NCI-H2196 (cell line): Measurements from ENCODE around the gene PKNOX2.

Experiments used
- DNase-seq: peaks from one replicate; lab custom pipeline; 2025; ENCODE audit not compliant: unreplicated experiment; lab: John Stamatoyannopoulos, UW

PKNOX2 gene

GRCh38 chr11:125281831-125282595 is 117.5 kb downstream of the PKNOX2 start:
- DNase-seq = no peak

DNA sequence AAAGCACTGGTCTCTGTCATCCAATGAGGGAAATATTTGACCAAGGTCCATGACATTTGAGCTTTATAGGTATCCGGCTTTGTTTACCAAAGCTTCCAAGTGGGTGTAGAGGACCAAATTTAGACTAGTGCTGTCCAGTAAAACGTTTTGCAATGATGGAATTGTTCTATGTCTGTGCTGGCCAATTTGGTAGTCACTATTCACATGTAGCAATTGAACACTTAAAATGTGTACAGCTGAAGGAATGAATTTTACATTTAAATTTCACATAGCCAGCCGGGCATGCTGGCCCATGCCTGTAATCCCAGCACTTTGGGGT is 118.0 kb downstream of the PKNOX2 start:
- DNase-seq = no peak

GRCh38 chr11:125284245-125284850 is 119.8 kb downstream of the PKNOX2 start:
- DNase-seq = no peak

- no peak for DNase-seq
These were observed 121.3 kb downstream of the PKNOX2 start for GRCh38 chr11:125285844-125286243.

DNA sequence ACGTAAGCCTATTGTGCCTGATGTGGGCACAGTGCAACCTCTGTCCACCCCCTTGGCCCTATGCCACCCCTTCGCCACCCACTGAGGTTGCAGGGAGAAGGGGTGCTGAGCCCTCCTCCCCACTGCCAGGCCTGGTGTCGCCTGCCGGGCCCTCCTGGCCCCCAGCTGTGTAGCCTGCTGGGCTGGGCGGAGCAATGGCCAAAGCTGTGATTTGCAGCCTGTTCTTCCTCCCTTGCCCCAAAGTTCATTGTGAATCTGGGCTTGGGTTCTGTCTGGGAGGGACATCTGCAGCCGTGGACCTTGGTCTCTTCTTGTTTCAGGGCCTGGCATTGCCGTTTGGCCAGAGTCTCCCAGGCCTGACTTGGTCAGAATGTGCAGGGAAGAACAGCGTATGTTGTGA is 121.9 kb downstream of the PKNOX2 start:
- DNase-seq = no peak

DNA sequence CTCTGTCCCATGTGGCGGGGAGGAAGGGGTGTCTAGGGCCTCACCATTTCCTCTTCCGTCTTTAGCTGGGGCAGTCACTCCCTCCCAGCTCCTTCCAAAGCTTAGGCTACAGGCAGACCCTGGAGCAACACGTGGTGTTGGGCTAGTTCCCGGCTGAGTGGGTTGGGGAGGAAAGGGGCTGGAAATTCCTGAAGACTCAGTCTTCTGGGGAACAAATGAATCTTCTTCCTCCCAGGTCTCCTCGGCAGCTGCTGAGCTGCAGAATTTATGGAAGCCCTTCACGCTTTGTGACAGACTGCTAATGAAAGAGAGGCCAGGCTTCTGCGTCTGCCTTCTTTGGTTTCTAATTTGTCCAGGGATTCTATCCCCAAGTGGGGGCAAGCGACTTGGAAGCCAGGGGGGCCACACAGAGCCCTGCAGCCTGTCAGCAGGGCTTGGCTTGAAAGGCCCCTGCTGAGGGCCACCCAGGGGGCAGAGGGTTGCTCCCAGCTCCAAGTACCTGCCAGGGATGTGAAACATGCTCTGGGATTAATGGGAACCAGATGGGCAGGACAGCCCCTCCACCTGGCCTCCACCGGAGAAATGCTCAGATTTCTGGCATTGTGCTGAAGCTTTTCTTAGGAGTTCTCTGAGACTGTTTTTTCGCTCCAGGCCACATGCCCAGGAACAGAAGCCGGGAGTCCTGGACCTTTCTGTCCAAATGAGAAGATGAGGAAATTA is 123.1 kb downstream of the PKNOX2 start:
- DNase-seq = no peak

GRCh38 chr11:125289419-125290098 is 125.0 kb downstream of the PKNOX2 start:
- no peak for DNase-seq

DNA sequence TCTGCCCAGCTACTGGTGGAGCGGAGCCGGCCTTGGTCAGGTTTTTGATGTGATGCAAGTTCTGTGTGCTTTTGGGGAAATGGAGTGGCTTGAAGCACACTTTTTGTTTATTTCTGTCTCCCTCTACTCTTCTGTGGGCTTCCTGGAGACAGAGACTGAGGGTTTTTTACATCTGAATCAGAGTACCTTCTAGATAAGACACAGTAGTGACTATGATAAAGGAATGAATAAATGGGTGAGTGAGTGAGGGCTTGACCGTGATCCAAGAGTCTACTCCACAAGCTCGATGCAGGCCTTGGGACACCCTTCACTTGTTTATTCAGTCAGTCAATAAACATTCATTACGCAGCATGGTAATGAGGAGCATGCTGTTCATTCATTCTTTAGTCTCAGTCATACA is 125.7 kb downstream of the PKNOX2 start:
- no peak for DNase-seq

DNA sequence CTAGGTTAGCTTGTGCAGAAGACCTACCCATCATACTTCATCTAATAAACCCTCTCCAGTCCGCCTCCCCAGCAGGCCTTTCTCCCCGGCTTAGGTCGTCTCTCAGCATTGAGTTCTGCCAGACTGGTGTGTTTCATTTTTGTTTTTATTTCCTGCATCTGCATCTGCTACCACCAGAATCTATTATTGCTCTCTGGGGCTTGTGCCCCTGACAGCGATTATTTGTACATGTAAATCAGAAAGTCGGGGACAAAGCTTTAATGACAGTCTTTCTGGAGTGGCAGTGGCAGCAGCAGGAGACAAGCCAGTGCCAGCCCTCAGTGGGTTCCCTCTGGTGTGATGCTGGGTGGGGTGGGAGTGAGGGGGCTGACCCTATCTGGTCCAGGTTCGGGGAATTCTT is 127.5 kb downstream of the PKNOX2 start:
- no peak for DNase-seq

DNA sequence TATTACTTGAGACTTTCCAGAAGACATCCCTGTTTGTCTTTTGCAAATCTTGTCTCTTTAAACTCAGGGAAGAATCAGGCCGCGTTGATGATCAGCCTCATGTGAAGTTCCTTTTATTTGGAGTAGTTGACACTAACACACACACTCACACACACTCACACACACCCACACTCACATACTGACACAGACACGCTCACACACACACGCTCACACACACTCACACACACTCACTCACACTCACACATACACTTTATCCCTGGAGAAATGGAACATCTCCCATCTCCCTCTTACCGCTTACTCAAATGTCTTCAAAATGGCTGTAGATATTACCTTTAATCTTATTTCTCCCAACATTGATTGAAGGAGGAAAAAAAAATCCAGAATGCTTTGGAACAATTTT is 129.0 kb downstream of the PKNOX2 start:
- DNase-seq = no peak

DNA sequence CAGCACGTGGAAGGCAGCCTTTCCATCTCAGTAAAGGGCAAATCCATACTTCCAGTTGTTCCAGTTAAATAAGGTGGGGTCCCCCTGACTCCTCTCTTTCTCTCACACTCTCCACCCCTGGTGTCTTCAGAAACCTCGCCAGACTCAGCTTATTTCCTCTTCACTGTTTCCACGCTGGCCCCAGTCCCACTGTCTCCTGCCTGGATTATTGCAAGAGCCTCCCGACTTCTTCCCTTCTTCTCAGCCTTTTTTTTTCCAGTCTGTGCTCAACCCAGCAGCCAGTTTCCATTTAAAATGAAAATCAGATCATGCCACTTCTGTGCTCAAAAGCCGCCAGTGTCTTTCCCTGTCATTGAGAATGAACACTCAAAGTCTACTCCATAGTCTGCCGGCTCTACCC is 131.4 kb downstream of the PKNOX2 start:
- DNase-seq = no peak

GRCh38 chr11:125297346-125297915 is 132.9 kb downstream of the PKNOX2 start:
- no peak for DNase-seq

DNA sequence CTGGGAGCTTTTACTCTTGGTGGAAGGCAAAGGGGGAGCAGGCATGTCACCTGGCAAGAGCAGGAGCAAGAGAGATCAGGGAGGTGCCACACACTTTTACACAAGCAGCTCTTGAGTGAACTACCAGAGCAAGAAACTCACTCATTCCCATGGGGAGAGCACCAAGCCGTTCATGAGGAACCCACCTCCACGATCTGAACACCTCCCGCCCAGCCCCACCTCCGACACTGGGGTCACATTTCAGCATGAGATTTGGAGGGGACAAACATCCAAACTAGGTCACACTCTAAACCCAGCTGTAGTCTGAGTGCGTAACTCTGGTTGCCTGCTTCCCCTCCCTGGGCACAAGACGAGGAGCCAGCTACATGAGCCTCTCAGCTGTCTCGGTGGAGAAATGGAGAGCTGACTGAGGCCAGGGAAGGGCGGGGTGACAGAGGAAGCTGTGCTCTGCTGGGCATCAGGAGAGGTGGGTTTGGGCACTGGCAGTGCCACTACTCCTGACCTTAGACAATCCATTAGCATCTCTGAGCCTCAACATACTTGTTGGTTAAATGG is 134.6 kb downstream of the PKNOX2 start:
- no peak for DNase-seq

DNA sequence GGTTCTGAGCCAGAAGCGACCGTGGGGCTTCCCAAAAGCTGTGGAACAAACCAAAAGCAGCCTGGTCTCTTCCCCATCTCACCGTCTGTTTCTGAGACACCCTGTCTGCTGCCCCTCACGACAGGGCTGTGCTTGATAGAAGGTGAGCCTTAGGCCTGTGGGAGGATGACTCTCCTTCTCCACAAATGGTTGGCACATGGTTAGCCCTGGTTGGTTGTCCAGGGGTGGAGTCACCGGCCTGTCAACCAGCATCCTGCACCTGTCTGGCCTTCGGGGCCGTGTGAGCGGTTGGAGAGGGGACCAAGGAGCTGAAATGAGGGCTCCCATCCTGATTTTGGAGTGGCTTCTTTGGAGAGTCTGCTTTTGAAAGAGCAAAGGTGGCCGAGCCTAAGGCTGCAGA is 135.3 kb downstream of the PKNOX2 start:
- DNase-seq = no peak

GRCh38 chr11:125300791-125301218 is 136.3 kb downstream of the PKNOX2 start:
- no peak for DNase-seq

- no peak for DNase-seq
These were observed 136.8 kb downstream of the PKNOX2 start for GRCh38 chr11:125301346-125301745.

- no peak for DNase-seq
These were observed 138.6 kb downstream of the PKNOX2 start for GRCh38 chr11:125303186-125303585.

GRCh38 chr11:125303694-125304093 is 139.1 kb downstream of the PKNOX2 start:
- no peak for DNase-seq

GRCh38 chr11:125304136-125304535 is 139.6 kb downstream of the PKNOX2 start:
- DNase-seq = no peak

- DNase-seq = no peak
These were observed 140.3 kb downstream of the PKNOX2 start for GRCh38 chr11:125304876-125305275.

GRCh38 chr11:125305345-125305744 is 140.8 kb downstream of the PKNOX2 start:
- no peak for DNase-seq
